T-helper 17 cell (primary cell): ENCODE measurements around the gene APOA4. TPM values are rescaled to one million over a fixed set of nuclear protein-coding genes. Genes with fewer than 3 reads are reported as not detected.

ENCODE experiments used
- ATAC-seq: fragments of 150-1000 bp; cut with Tn5 transposase; 2 replicates; pipeline ENCODE4 v1.10.0; 2021; ENCODE audit warnings: mild to moderate bottlenecking, moderate library complexity
- DNase-seq, 3 donors: peaks; one replicate each; pipeline versions ENCODE4 v3.0.0 to v3.0.0-alpha.2; 2020 to 2021
- H3K9me3 ChIP-seq: one replicate; pipeline ENCODE4 v1.7.0; 2013; ENCODE audit warnings: low read length, mild to moderate bottlenecking; ENCODE audit not compliant: control insufficient read depth, poor library complexity, severe bottlenecking
- H3K27ac Mint-ChIP-seq: one replicate; pipeline ENCODE4 v1.8.0; 2022; ENCODE audit warnings: mild to moderate bottlenecking, moderate library complexity, mixed read lengths
- H3K27me3 Mint-ChIP-seq: one replicate; pipeline ENCODE4 v1.8.0; 2022; ENCODE audit warnings: mixed read lengths
- H3K36me3 Mint-ChIP-seq: one replicate; pipeline ENCODE4 v1.8.0; 2022; ENCODE audit warnings: low read depth, mixed read lengths
- H3K4me1 Mint-ChIP-seq: one replicate; pipeline ENCODE4 v1.8.0; 2022; ENCODE audit warnings: mild to moderate bottlenecking, mixed read lengths
- H3K4me3 Mint-ChIP-seq: one replicate; pipeline ENCODE4 v1.8.0; 2022; ENCODE audit warnings: mild to moderate bottlenecking, moderate library complexity, mixed read lengths
- total RNA-seq, 4 donors: library from RNA in 2 of 4; stranded (reverse) in 2 of 4; gene quantifications; one replicate each; pipeline ENCODE4 v1.2.3 and lab custom pipeline; 2022 to 2026

Gene APOA4
- total RNA-seq, 2 donors from 2014 or later, result not detected

- DNase-seq (no peak), ATAC-seq (no peak)
- H3K4me3 Mint-ChIP-seq, result no peak overlapping the region
- H3K27me3 Mint-ChIP-seq, result no peaks in the 10 kb centered on the region
- H3K4me1 Mint-ChIP-seq, result peaks cover 32% of the 10 kb centered on the region
- peaks cover 5% of the 10 kb centered on the region for H3K36me3 Mint-ChIP-seq
- H3K9me3 ChIP-seq, result no peaks in the 10 kb centered on the region
- H3K27ac Mint-ChIP-seq, result no peak overlapping the region
Observed at GRCh38 chr11:116857936-116858335, 34.8 kb upstream of the APOA4 start.

- H3K27ac Mint-ChIP-seq, result no peak overlapping the region
- DNase-seq (no peak), ATAC-seq (no peak)
- H3K4me3 Mint-ChIP-seq, result no peak overlapping the region
- no peaks in the 10 kb centered on the region for H3K9me3 ChIP-seq
- H3K4me1 Mint-ChIP-seq, result peaks cover 38% of the 10 kb centered on the region
- no peaks in the 10 kb centered on the region for H3K27me3 Mint-ChIP-seq
- H3K36me3 Mint-ChIP-seq, result peaks cover 5% of the 10 kb centered on the region
Observed at GRCh38 chr11:116857316-116857715, 34.2 kb upstream of the APOA4 start.

GRCh38 chr11:116856423-116856822 lies 33.3 kb upstream of the APOA4 start:
- DNase-seq, result no peak
- no peak overlapping the region for H3K4me3 Mint-ChIP-seq
- no peaks in the 10 kb centered on the region for H3K9me3 ChIP-seq
- H3K27me3 Mint-ChIP-seq, result no peaks in the 10 kb centered on the region
- ATAC-seq, result no peak
- H3K4me1 Mint-ChIP-seq, result peaks cover 43% of the 10 kb centered on the region
- peaks cover 2% of the 10 kb centered on the region for H3K36me3 Mint-ChIP-seq
- H3K27ac Mint-ChIP-seq, result peak overlapping the region; percentile 94

- H3K9me3 ChIP-seq, result no peaks in the 10 kb centered on the region
- peaks cover 49% of the 10 kb centered on the region for H3K4me1 Mint-ChIP-seq
- H3K36me3 Mint-ChIP-seq, result peaks cover 2% of the 10 kb centered on the region
- peak overlapping the region; percentile 50 for H3K4me3 Mint-ChIP-seq
- ATAC-seq (no peak), DNase-seq (no peak)
- H3K27me3 Mint-ChIP-seq, result no peaks in the 10 kb centered on the region
- H3K27ac Mint-ChIP-seq, result peak overlapping the region; percentile 94
Observed at GRCh38 chr11:116855413-116855812, 32.3 kb upstream of the APOA4 start.

GRCh38 chr11:116853461-116854073 lies 30.5 kb upstream of the APOA4 start:
- Mint-ChIP-seq H3K36me3 (no peaks in the 10 kb centered on the region), H3K4me3 (peak overlapping the region; percentile 86), H3K27ac (peak overlapping the region; percentile 95), H3K27me3 (no peaks in the 10 kb centered on the region), H3K4me1 (peaks cover 58% of the 10 kb centered on the region)
- peak; percentile 97 for ATAC-seq
- H3K9me3 ChIP-seq, result no peaks in the 10 kb centered on the region
- peak in 2 of 3 donors; percentile 35 to 37 for DNase-seq

GRCh38 chr11:116852261-116853031 lies 29.3 kb upstream of the APOA4 start:
- ATAC-seq (no peak), DNase-seq (no peak)
- Mint-ChIP-seq H3K36me3 (no peaks in the 10 kb centered on the region), H3K4me1 (peaks cover 58% of the 10 kb centered on the region), H3K27ac (peak overlapping the region; percentile 95), H3K4me3 (peak overlapping the region; percentile 86), H3K27me3 (no peaks in the 10 kb centered on the region)
- no peaks in the 10 kb centered on the region for H3K9me3 ChIP-seq

GRCh38 chr11:116851626-116852025 lies 28.5 kb upstream of the APOA4 start:
- H3K36me3 Mint-ChIP-seq, result no peaks in the 10 kb centered on the region
- H3K9me3 ChIP-seq, result no peaks in the 10 kb centered on the region
- H3K4me1 Mint-ChIP-seq, result peaks cover 59% of the 10 kb centered on the region
- DNase-seq, result peak in 1 of 3 donors; percentile 29
- peak overlapping the region; percentile 95 for H3K27ac Mint-ChIP-seq
- H3K27me3 Mint-ChIP-seq, result no peaks in the 10 kb centered on the region
- peak overlapping the region; percentile 86 for H3K4me3 Mint-ChIP-seq
- ATAC-seq, result no peak

GRCh38 chr11:116849486-116849885 lies 26.4 kb upstream of the APOA4 start:
- ATAC-seq, result no peak
- H3K27ac Mint-ChIP-seq, result peak overlapping the region; percentile 95
- H3K9me3 ChIP-seq, result no peaks in the 10 kb centered on the region
- peaks cover 45% of the 10 kb centered on the region for H3K4me1 Mint-ChIP-seq
- no peak for DNase-seq
- H3K27me3 Mint-ChIP-seq, result no peaks in the 10 kb centered on the region
- H3K4me3 Mint-ChIP-seq, result peak overlapping the region; percentile 19
- H3K36me3 Mint-ChIP-seq, result peaks cover 9% of the 10 kb centered on the region

GRCh38 chr11:116849060-116849459 lies 26.0 kb upstream of the APOA4 start:
- peak overlapping the region; percentile 95 for H3K27ac Mint-ChIP-seq
- H3K9me3 ChIP-seq, result no peaks in the 10 kb centered on the region
- H3K36me3 Mint-ChIP-seq, result peaks cover 9% of the 10 kb centered on the region
- no peak overlapping the region for H3K4me3 Mint-ChIP-seq
- peaks cover 43% of the 10 kb centered on the region for H3K4me1 Mint-ChIP-seq
- DNase-seq, result no peak
- H3K27me3 Mint-ChIP-seq, result no peaks in the 10 kb centered on the region
- no peak for ATAC-seq

- no peaks in the 10 kb centered on the region for H3K9me3 ChIP-seq
- Mint-ChIP-seq H3K27ac (no peak overlapping the region), H3K4me3 (no peak overlapping the region), H3K4me1 (peaks cover 33% of the 10 kb centered on the region), H3K27me3 (no peaks in the 10 kb centered on the region), H3K36me3 (peaks cover 9% of the 10 kb centered on the region)
- no peak for ATAC-seq
- DNase-seq, result no peak
Observed at GRCh38 chr11:116847612-116848011, 24.5 kb upstream of the APOA4 start.

GRCh38 chr11:116844722-116845121 lies 21.6 kb upstream of the APOA4 start:
- H3K36me3 Mint-ChIP-seq, result peaks cover 9% of the 10 kb centered on the region
- H3K4me1 Mint-ChIP-seq, result peaks cover 11% of the 10 kb centered on the region
- no peak overlapping the region for H3K4me3 Mint-ChIP-seq
- DNase-seq (no peak), ATAC-seq (no peak)
- no peak overlapping the region for H3K27ac Mint-ChIP-seq
- no peaks in the 10 kb centered on the region for H3K27me3 Mint-ChIP-seq
- no peaks in the 10 kb centered on the region for H3K9me3 ChIP-seq

- no peak overlapping the region for H3K27ac Mint-ChIP-seq
- no peaks in the 10 kb centered on the region for H3K27me3 Mint-ChIP-seq
- peaks cover 7% of the 10 kb centered on the region for H3K4me1 Mint-ChIP-seq
- H3K36me3 Mint-ChIP-seq, result peaks cover 9% of the 10 kb centered on the region
- H3K4me3 Mint-ChIP-seq, result no peak overlapping the region
- ATAC-seq, result no peak
- no peak for DNase-seq
- no peaks in the 10 kb centered on the region for H3K9me3 ChIP-seq
Observed at GRCh38 chr11:116843661-116844060, 20.6 kb upstream of the APOA4 start.

- Mint-ChIP-seq H3K4me1 (peaks cover 7% of the 10 kb centered on the region), H3K36me3 (peaks cover 9% of the 10 kb centered on the region), H3K27ac (no peak overlapping the region), H3K4me3 (no peak overlapping the region), H3K27me3 (no peaks in the 10 kb centered on the region)
- DNase-seq, result no peak
- no peaks in the 10 kb centered on the region for H3K9me3 ChIP-seq
- ATAC-seq, result no peak
Observed at GRCh38 chr11:116842909-116843308, 19.8 kb upstream of the APOA4 start.

GRCh38 chr11:116842117-116842516 lies 19.0 kb upstream of the APOA4 start:
- no peaks in the 10 kb centered on the region for H3K9me3 ChIP-seq
- H3K4me1 Mint-ChIP-seq, result peaks cover 4% of the 10 kb centered on the region
- no peak overlapping the region for H3K4me3 Mint-ChIP-seq
- ATAC-seq (no peak), DNase-seq (no peak)
- H3K36me3 Mint-ChIP-seq, result peaks cover 9% of the 10 kb centered on the region
- no peaks in the 10 kb centered on the region for H3K27me3 Mint-ChIP-seq
- H3K27ac Mint-ChIP-seq, result no peak overlapping the region
